A549 (cell line): ENCODE results near the gene INPP5A. TPM values are rescaled to one million over a fixed set of nuclear protein-coding genes. Genes with fewer than 3 reads are reported as not detected.

Experiments
- ATAC-seq, 2 experiments: fragments of 200-7000 bp in 1 of 2; fragments of >200 bp in 1 of 2; cut with Nextera tagmentation in 1 of 2; cut with Tn5 transposase in 1 of 2; 3 replicates each; pipeline versions ENCODE4 v1.8.0 to v1.9.1; 2018 to 2020; ENCODE audit warnings: mild to moderate bottlenecking in 1 of 2, moderate library complexity in 1 of 2
- CTCF ChIA-PET: fragments of 300-600 bp; sonication (Branson Sonifier 250); formaldehyde crosslinking; extraction: SDS; loops from one replicate; lab custom pipeline; 2021; ENCODE audit warnings: antibody characterized with exemption, inconsistent platforms; lab: Yijun Ruan, JAX
- POLR2A ChIA-PET: fragments of 350-600 bp; formaldehyde crosslinking; extraction: SDS; loops from one replicate; lab custom pipeline; 2021; ENCODE audit warnings: antibody characterized with exemption, inconsistent platforms; lab: Yijun Ruan, JAX
- DNase-seq, 2 experiments: peaks; one replicate each; pipeline versions ENCODE4 v3.0.0 to v3.0.0-alpha.2; 2011 to 2016; ENCODE audit warnings: low read depth in 1 of 2, low spot score in 1 of 2
- FAIRE-seq: peaks from 2 replicates; lab custom pipeline; 2011; peaks lifted over from hg19 to GRCh38; lab: Jason Lieb, UNC
- H3K27ac ChIP-seq, 2 experiments: fragments of >200 bp; sonication (Bioruptor Twin); formaldehyde crosslinking; 3 replicates each; pipeline ENCODE4 v1.5.1; 2016 to 2017
- H3K4me1 ChIP-seq: fragments of >200 bp; sonication (Bioruptor Twin); formaldehyde crosslinking; 3 replicates; pipeline ENCODE4 v1.6.1; 2016
- H3K4me2 ChIP-seq: fragments of >200 bp; sonication (Bioruptor Twin); formaldehyde crosslinking; 3 replicates; pipeline ENCODE4 v1.6.1; 2016
- H3K4me3 ChIP-seq: fragments of >200 bp; sonication (Bioruptor Twin); formaldehyde crosslinking; 3 replicates; pipeline ENCODE4 v1.5.1; 2016
- H3K9me3 ChIP-seq: fragments of >200 bp; sonication (Bioruptor Twin); formaldehyde crosslinking; 3 replicates; pipeline ENCODE4 v1.6.1; 2016
- CBX2 ChIP-seq: fragments of 200-600 bp; sonication (generic); IDR thresholded peaks from 2 replicates; pipeline ENCODE4 v1.6.1; 2016; ENCODE audit warnings: low read depth, mild to moderate bottlenecking, borderline replicate concordance
- CHD2 ChIP-seq: fragments of 150-350 bp; IDR thresholded peaks from 2 replicates; pipeline ENCODE4 v1.6.1; 2014; ENCODE audit warnings: low read length; ENCODE audit not compliant: partially characterized antibody
- CHD4 ChIP-seq: fragments of 200-600 bp; sonication (generic); IDR thresholded peaks from 2 replicates; pipeline ENCODE4 v1.6.1; 2016; ENCODE audit warnings: antibody characterized with exemption, mild to moderate bottlenecking, borderline replicate concordance
- CTCF ChIP-seq: fragments of >200 bp; sonication (Bioruptor Twin); formaldehyde crosslinking; IDR thresholded peaks from 3 replicates; pipeline ENCODE4 v1.5.1; 2016
- FOSB ChIP-seq: fragments of 250-450 bp; sonication (Bioruptor Pico); IDR thresholded peaks from 2 replicates; pipeline ENCODE4 v1.5.0; 2020; ENCODE audit warnings: mild to moderate bottlenecking, moderate library complexity
- FOSL2 ChIP-seq, 2 experiments: fragments of 450-650 bp in 1 of 2; fragments of >200 bp in 1 of 2; sonication (Bioruptor Twin) in 1 of 2; formaldehyde crosslinking; IDR thresholded peaks; 2 replicates each; pipeline versions ENCODE4 v1.5.0 to v1.6.1; 2016 to 2020; ENCODE audit warnings: mild to moderate bottlenecking in 1 of 2, moderate library complexity in 1 of 2
- HOXB13 ChIP-seq: fragments of 250-450 bp; sonication (Bioruptor Pico); IDR thresholded peaks from 2 replicates; pipeline ENCODE4 v1.5.0; 2020; ENCODE audit warnings: low read depth, mild to moderate bottlenecking, moderate library complexity
- KDM1A ChIP-seq: fragments of 200-600 bp; sonication (generic); IDR thresholded peaks from 2 replicates; pipeline ENCODE4 v1.6.1; 2016; ENCODE audit warnings: low read depth, mild to moderate bottlenecking
- KDM5A ChIP-seq: fragments of 200-600 bp; sonication (generic); IDR thresholded peaks from 2 replicates; pipeline ENCODE4 v1.6.1; 2016; ENCODE audit warnings: antibody characterized with exemption, mild to moderate bottlenecking
- MAFK ChIP-seq: fragments of 450-650 bp; IDR thresholded peaks from 2 replicates; pipeline ENCODE4 v1.6.1; 2014; ENCODE audit not compliant: partially characterized antibody
- MYC ChIP-seq: IDR thresholded peaks from 2 replicates; pipeline ENCODE4 v1.6.1; 2012; ENCODE audit warnings: mild to moderate bottlenecking, inconsistent platforms, low read length, improper control_type of control experiment, borderline replicate concordance
- PHF8 ChIP-seq: fragments of 200-600 bp; sonication (generic); IDR thresholded peaks from 2 replicates; pipeline ENCODE4 v1.6.1; 2016; ENCODE audit warnings: low read depth, mild to moderate bottlenecking, antibody characterized with exemption, moderate library complexity, borderline replicate concordance
- RAD21 ChIP-seq, 2 experiments: fragments of >200 bp in 1 of 2; sonication (Bioruptor Twin) in 1 of 2; formaldehyde crosslinking in 1 of 2; IDR thresholded peaks in 1 of 2; conservative IDR thresholded peaks in 1 of 2; 2 replicates in 1 of 2; 3 replicates in 1 of 2; pipeline ENCODE4 v1.6.1; 2012 to 2018; ENCODE audit warnings: inconsistent platforms in 1 of 2
- RNF2 ChIP-seq: fragments of 200-600 bp; sonication (generic); IDR thresholded peaks from 2 replicates; pipeline ENCODE4 v1.6.1; 2016; ENCODE audit warnings: low read depth, mild to moderate bottlenecking, antibody characterized with exemption, moderate library complexity, borderline replicate concordance
- SREBF2 ChIP-seq: fragments of 450-650 bp; IDR thresholded peaks from 2 replicates; pipeline ENCODE4 v1.6.1; 2014; ENCODE audit warnings: mild to moderate bottlenecking, moderate library complexity
- USF2 ChIP-seq: fragments of 450-650 bp; IDR thresholded peaks from 2 replicates; pipeline ENCODE4 v1.6.1; 2014; ENCODE audit warnings: antibody characterized with exemption
- ZSCAN20 ChIP-seq: fragments of 250-450 bp; sonication (Bioruptor Pico); IDR thresholded peaks from 2 replicates; pipeline ENCODE4 v1.8.0; 2022; ENCODE audit warnings: mild to moderate bottlenecking, moderate library complexity
- WGBS: methylation state at CpG from one replicate; pipeline ENCODE4 v1.1.6; 2017; ENCODE audit errors: missing lambda C conversion rate; 5-methylcytosine and 5-hydroxymethylcytosine counted together
- polyA plus RNA-seq, 4 experiments: library from polyadenylated mRNA; depleted of rRNA in 3 of 4; stranded (reverse); fragments of >200 nt; fragmentation: RNase III in 1 of 4; extraction: RNeasy Plus Mini Kit Qiagen cat#74134 plus additional on column Dnase treatment in 1 of 4; gene quantifications; 2 replicates in 3 of 4; 3 replicates in 1 of 4; pipeline ENCODE4 v1.2.3, GENCODE V29; 2011 to 2017

Gene INPP5A
- polyA plus RNA-seq, 2 of the 4 experiments (the other 2 are of a cell fraction), result 13.7 to 15.1 TPM

- Histone ChIP-seq H3K9me3 (no peaks in the 10 kb centered on the region), H3K4me1 (no peaks in the 10 kb centered on the region), H3K27ac (no peak overlapping the region), H3K4me2 (no peak overlapping the region), H3K4me3 (no peak overlapping the region)
- WGBS, result 69% methylated on average over 6 of the region's 10 CpGs
- FAIRE-seq, result no peak
- DNase-seq, result no peak
- no peak for TF ChIP-seq KDM1A
- no peak for TF ChIP-seq MAFK
- no peak for TF ChIP-seq HOXB13
- TF ChIP-seq PHF8, result no peak
- TF ChIP-seq RNF2, result no peak
- TF ChIP-seq KDM5A, result no peak
- no peak for TF ChIP-seq USF2
- TF ChIP-seq FOSB (CRISPR knock-in tag), result no peak
- TF ChIP-seq ZSCAN20, result no peak
- TF ChIP-seq MYC, result no peak
- TF ChIP-seq SREBF2, result no peak
- TF ChIP-seq CHD4, result no peak
- no peak for TF ChIP-seq FOSL2 (IDR thresholded peaks at IDR 0.05)
- no peak for TF ChIP-seq FOSL2 (CRISPR knock-in tag; IDR thresholded peaks at IDR 0.05)
- no peak for TF ChIP-seq CBX2
- no peak for TF ChIP-seq CTCF
- ChIA-PET CTCF (interaction anchor here (0.9 to 2.1 kb wide), 7 partner anchors 16 to 146 kb away, joined by 3 to 10 read pairs (median 3); no protein-coding TSS in a partner anchor), POLR2A (no interaction called here)
- ATAC-seq, result no peak; a peak in 1 of 6 replicates
Observed at GRCh38 chr10:132507956-132508490, 29.6 kb upstream of the INPP5A start.

- DNase-seq (peak in 1 of 2 experiments; percentile 22), FAIRE-seq (no peak), ATAC-seq (peak; percentile 25 to 55; a peak in 3 of 6 replicates)
- POLR2A ChIA-PET, result no interaction called here
- WGBS, result 68% methylated on average over 18 of the region's 19 CpGs
- Histone ChIP-seq H3K4me1 (no peaks in the 10 kb centered on the region), H3K27ac (no peak overlapping the region), H3K4me3 (no peak overlapping the region), H3K4me2 (no peak overlapping the region), H3K9me3 (peaks cover 5% of the 10 kb centered on the region; the same call in 1 of the 3 replicates)
- CTCF ChIA-PET, result interaction anchor here (1.2 to 2.1 kb wide), 4 partner anchors 16 to 127 kb away, joined by 3 to 10 read pairs (median 4); no protein-coding TSS in a partner anchor
- TF ChIP-seq CHD2 (no peak), RAD21 (conservative IDR thresholded peaks at IDR 0.05 in 1 of 2, IDR thresholded peaks at IDR 0.05 in 1 of 2) (peak in 1 of 2 experiments; percentile 11; a peak in 1 of 5 replicates)
Observed at GRCh38 chr10:132508581-132509443, 28.8 kb upstream of the INPP5A start.
